ENCODE results near the gene RPL21.
"Not testable (repeated sequence)": the region's sequence is repeated elsewhere in the genome, so short reads cannot be mapped to it uniquely, and the experiment has no call there.

The RPL21 gene

GRCh38 chr13:27281420-27281819, 30.1 kb downstream of the RPL21 start:
- Histone ChIP-seq H3K9me3 (no peaks in the 10 kb centered on the region), H3K27me3 (no peaks in the 10 kb centered on the region)

GRCh38 chr13:27283906-27284493, 32.6 kb downstream of the RPL21 start:
- Histone ChIP-seq H3K27ac (no peak overlapping the region), H3K9me3 (no peaks in the 10 kb centered on the region)
- TF ChIP-seq CTCF (IDR thresholded peaks at IDR 0.05), result no peak

More at GRCh38 chr13:27281420-27281819, 30.1 kb downstream of the RPL21 start:
- H3K36me3 ChIP-seq, result no peaks in the 10 kb centered on the region
- H3K27ac ChIP-seq, result no peak overlapping the region
- no peaks in the 10 kb centered on the region for H3K4me1 ChIP-seq (ENCODE audit: control insufficient read depth in 1 of 2, insufficient read depth in 1 of 2, low read depth in 1 of 2, low read length in 1 of 2)
- no peak for TF ChIP-seq CTCF (IDR thresholded peaks at IDR 0.05)
- no peak overlapping the region for H3K4me3 ChIP-seq (ENCODE audit: low read depth in 1 of 2, low read length in 1 of 2)

GRCh38 chr13:27288392-27288791, 37.0 kb downstream of the RPL21 start:
- no peak for TF ChIP-seq CTCF (IDR thresholded peaks at IDR 0.05)
- Histone ChIP-seq H3K9me3 (no peaks in the 10 kb centered on the region), H3K4me1 (ENCODE audit: control insufficient read depth in 1 of 2, insufficient read depth in 1 of 2, low read depth in 1 of 2, low read length in 1 of 2) (no peaks in the 10 kb centered on the region), H3K27me3 (no peaks in the 10 kb centered on the region), H3K4me3 (ENCODE audit: low read depth in 1 of 2, low read length in 1 of 2) (no peak overlapping the region), H3K36me3 (no peaks in the 10 kb centered on the region), H3K27ac (no peak overlapping the region)

More at GRCh38 chr13:27283906-27284493, 32.6 kb downstream of the RPL21 start:
- Histone ChIP-seq H3K27me3 (no peaks in the 10 kb centered on the region), H3K36me3 (no peaks in the 10 kb centered on the region), H3K4me1 (ENCODE audit: control insufficient read depth in 1 of 2, insufficient read depth in 1 of 2, low read depth in 1 of 2, low read length in 1 of 2) (no peaks in the 10 kb centered on the region), H3K4me3 (ENCODE audit: low read depth in 1 of 2, low read length in 1 of 2) (no peak overlapping the region)

GRCh38 chr13:27289011-27289665, 37.8 kb downstream of the RPL21 start:
- no peaks in the 10 kb centered on the region for H3K9me3 ChIP-seq
- no peaks in the 10 kb centered on the region for H3K36me3 ChIP-seq
- TF ChIP-seq CTCF (IDR thresholded peaks at IDR 0.05), result no peak
- H3K27me3 ChIP-seq, result no peaks in the 10 kb centered on the region
- H3K4me3 ChIP-seq (ENCODE audit: low read depth in 1 of 2, low read length in 1 of 2), result no peak overlapping the region
- no peak overlapping the region for H3K27ac ChIP-seq
- H3K4me1 ChIP-seq (ENCODE audit: control insufficient read depth in 1 of 2, insufficient read depth in 1 of 2, low read depth in 1 of 2, low read length in 1 of 2), result no peaks in the 10 kb centered on the region

- H3K4me3 ChIP-seq (ENCODE audit: low read depth in 1 of 2, low read length in 1 of 2), result no peak overlapping the region
- no peaks in the 10 kb centered on the region for H3K9me3 ChIP-seq
- H3K27ac ChIP-seq, result no peak overlapping the region
- H3K4me1 ChIP-seq (ENCODE audit: control insufficient read depth in 1 of 2, insufficient read depth in 1 of 2, low read depth in 1 of 2, low read length in 1 of 2), result no peaks in the 10 kb centered on the region
- TF ChIP-seq CTCF (IDR thresholded peaks at IDR 0.05), result no peak
- H3K36me3 ChIP-seq, result no peaks in the 10 kb centered on the region
- H3K27me3 ChIP-seq, result no peaks in the 10 kb centered on the region
Measured at GRCh38 chr13:27290715-27291114, 39.4 kb downstream of the RPL21 start.

GRCh38 chr13:27291967-27292366, 40.6 kb downstream of the RPL21 start:
- H3K4me3 ChIP-seq (ENCODE audit: low read depth in 1 of 2, low read length in 1 of 2); H3K36me3 ChIP-seq; H3K4me1 ChIP-seq (ENCODE audit: control insufficient read depth in 1 of 2, insufficient read depth in 1 of 2, low read depth in 1 of 2, low read length in 1 of 2); H3K27me3 ChIP-seq; H3K9me3 ChIP-seq; H3K27ac ChIP-seq: not testable (repeated sequence)

Measured in neutrophil (primary cell).